MM.1S (cell line): ENCODE data around the gene PRRT1.

Source experiments
- EZH2 ChIP-seq: fragments of 300-600 bp; sonication (generic); optimal IDR thresholded peaks from 2 replicates; pipeline ENCODE3; 2017; ENCODE audit warnings: low read depth, mild to moderate bottlenecking, antibody characterized with exemption, low read length, mixed read lengths
- EZH2phosphoT487 ChIP-seq: fragments of 300-600 bp; sonication (generic); IDR thresholded peaks from 2 replicates; pipeline ENCODE4 v1.6.1; 2018; ENCODE audit warnings: antibody characterized with exemption, low read length
- TF ChIP-seq, protein P1 (sequence below): fragments of 300-600 bp; sonication (generic); IDR thresholded peaks from 2 replicates; pipeline ENCODE4 v1.5.1; 2016; ENCODE audit warnings: antibody characterized with exemption, low read length, mixed read lengths

DNA sequence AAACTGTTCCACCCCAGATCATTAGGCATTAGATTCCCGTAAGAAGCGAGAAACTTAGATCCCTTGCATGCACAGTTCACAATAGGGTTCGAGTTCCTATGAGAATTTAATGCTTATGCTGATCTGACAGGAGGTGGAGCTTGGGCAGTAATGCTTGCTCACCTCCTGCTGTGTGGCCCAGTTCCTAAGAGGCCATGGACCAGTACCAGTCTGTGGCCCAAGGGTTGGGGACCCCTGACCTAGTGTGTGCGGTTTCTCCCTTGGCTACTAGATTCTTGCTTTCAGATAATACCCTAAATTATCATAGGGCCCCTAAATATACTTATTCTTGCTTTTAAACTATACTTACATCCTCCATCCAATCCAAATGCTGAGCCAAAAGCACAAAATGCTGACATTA, 42.6 kb upstream of the PRRT1 start:
- TF ChIP-seq, protein P1, sequence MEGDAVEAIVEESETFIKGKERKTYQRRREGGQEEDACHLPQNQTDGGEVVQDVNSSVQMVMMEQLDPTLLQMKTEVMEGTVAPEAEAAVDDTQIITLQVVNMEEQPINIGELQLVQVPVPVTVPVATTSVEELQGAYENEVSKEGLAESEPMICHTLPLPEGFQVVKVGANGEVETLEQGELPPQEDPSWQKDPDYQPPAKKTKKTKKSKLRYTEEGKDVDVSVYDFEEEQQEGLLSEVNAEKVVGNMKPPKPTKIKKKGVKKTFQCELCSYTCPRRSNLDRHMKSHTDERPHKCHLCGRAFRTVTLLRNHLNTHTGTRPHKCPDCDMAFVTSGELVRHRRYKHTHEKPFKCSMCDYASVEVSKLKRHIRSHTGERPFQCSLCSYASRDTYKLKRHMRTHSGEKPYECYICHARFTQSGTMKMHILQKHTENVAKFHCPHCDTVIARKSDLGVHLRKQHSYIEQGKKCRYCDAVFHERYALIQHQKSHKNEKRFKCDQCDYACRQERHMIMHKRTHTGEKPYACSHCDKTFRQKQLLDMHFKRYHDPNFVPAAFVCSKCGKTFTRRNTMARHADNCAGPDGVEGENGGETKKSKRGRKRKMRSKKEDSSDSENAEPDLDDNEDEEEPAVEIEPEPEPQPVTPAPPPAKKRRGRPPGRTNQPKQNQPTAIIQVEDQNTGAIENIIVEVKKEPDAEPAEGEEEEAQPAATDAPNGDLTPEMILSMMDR, result no peak
- TF ChIP-seq EZH2phosphoT487, result no peak
- no peak for TF ChIP-seq EZH2
